GM19467 (cell line): Measurements from ENCODE around the gene B3GNT3.
A peak's percentile ranks its signal among the peaks of the same experiment; 100 is the strongest.

Source experiments
- ATAC-seq: cut with Tn5 transposase; IDR thresholded peaks from one replicate; pipeline ENCODE4 v1.9.1; 2021; ENCODE audit warnings: mild to moderate bottlenecking, moderate library complexity; ENCODE audit not compliant: unreplicated experiment

Gene B3GNT3

DNA sequence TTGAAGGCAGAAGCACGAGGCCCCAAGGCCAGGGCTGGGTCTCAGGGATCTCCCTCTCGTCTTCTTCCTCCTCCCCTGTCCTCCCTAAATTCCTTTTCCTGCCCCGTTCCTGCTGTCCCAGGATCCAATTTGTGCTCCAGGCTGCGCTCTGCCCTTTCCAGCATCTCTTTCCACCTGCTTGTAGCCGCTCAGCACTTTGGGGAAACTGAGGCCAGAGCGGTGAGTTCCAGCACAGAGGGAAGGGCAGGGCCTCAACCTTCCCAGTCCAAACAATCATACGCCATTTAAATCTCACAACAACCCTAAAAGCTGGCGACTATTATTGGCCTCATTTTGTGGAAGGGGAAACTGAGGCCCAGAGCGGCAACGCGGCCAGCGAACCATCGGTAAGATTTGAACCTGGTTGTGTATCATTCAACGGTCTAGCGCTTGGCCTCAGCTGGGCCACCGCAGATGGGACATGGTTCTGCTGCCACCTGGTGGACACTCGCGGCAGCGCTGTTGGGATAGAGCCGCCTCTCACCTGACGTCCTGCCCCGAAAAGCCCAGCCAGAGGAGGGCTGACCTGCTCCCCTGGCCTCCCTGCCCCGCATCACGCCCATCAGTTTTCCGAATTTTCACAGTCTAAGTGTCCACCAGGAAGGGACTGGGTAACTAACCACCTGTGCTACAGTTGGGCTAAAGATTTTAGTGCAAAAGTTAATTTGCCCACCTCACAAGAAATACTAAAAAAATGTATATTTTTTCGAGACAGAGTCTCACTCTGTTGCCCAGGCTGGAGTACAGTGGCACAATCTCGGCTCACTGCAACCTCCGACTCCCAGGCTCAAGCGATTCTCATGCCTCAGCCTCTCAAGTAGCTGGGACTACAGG is 60.6 kb downstream of the B3GNT3 start:
- no peak for ATAC-seq

DNA sequence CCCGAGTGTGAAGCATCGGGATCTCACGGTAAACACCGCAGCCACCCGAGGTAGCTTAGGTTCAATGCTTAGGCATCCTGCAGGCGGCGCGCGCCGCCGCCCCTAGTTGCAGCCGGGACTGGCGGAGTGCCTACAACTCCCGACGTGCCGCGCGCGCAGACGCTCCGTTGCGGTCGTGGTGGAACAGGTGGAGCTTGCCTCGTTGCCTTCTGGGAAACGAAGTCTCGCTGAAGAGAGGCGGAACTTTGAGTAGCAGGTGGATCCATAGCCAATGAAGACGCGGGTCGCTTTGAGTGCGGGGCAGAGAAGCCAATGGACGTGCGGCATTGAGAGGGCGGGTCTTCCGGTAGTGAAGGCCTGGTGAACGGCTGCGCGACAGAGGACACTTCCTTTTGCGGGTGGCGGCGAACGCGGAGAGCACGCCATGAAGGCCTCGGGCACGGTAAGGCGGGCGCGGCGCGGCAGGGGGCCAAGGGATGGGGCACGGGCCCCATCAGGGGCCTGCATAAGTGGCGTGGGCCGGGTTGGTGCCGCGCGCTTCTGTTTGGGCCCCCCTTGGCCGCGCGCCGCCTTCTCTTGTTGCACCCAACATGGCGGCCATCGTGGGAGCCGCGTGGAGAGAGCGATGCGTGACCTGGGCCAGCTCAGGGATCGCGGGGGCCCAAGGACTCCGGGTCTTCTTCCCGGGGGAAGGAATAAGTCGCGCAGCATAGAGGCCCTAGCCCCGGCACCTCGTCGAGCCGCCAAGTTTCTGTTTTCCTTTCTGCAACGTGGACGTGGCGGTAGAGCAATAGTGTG is 64.8 kb downstream of the B3GNT3 start, which contains the start of gene RPL18A:
TSS of gene RPL18A (plus strand) at position 378 of the 798 bp plus-strand sequence. CDS start at position 425, 47 bp downstream.
- ATAC-seq: peak; percentile 93

GRCh38 chr19:17860331-17860992 is 65.5 kb downstream of the B3GNT3 start:
- no peak for ATAC-seq

- ATAC-seq: no peak
Measured at GRCh38 chr19:17860993-17861360, 66.0 kb downstream of the B3GNT3 start.

GRCh38 chr19:17861542-17862402 is 66.8 kb downstream of the B3GNT3 start:
- ATAC-seq: no peak

GRCh38 chr19:17862711-17863519 is 68.0 kb downstream of the B3GNT3 start:
- no peak for ATAC-seq
